ENCODE results near the gene ACP4. TPM values are rescaled to one million over a fixed set of nuclear protein-coding genes. Genes with fewer than 3 reads are reported as not detected.

Gene ACP4
- total and polyA plus RNA-seq, 3 donors from 2014 or later = 0.43 to 4.0 (median 1.9) TPM

GRCh38 chr19:50836543-50837195 lies 46.5 kb downstream of the ACP4 start:
- DNase-seq = no peak
- no peaks in the 10 kb centered on the region for H3K27me3 ChIP-seq
- H3K36me3 ChIP-seq (ENCODE audit: low read depth, missing control alignments) = no peaks in the 10 kb centered on the region
- TF ChIP-seq CTCF (IDR thresholded peaks at IDR 0.05) (no peak), POLR2A (IDR thresholded peaks at IDR 0.05) (no peak)
- 23% methylated on average over 19 of the region's 19 CpGs for WGBS, 2 donors
- no peak overlapping the region for H3K27ac ChIP-seq
- peak overlapping the region in 1 of 2 donors; percentile 51 for H3K4me3 ChIP-seq
- H3K4me1 ChIP-seq = peaks cover 4% of the 10 kb centered on the region
- intact Hi-C loops (cut with DNase I; ENCODE audit: low total_unique reads) = no loop called here
- H3K9me3 ChIP-seq = no peaks in the 10 kb centered on the region

DNA sequence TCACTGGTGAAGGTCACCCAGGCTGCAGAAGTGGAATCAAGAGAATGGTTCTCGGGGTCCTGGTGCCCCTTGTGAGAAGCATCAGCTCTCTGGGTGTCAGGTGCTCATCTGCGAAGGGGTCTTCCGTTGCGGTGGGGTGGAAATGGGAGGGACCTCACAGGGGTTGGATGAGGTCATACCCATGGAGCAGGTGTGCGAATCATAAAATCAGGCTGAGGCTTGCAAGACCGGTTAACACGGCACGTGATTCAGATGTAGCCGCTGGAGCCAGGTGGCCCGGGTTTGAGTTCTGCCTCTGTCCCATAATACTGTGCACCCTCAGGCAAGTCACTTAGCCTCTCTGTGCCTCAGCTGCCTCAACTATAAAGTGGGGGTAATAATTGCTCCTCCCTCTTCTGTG lies 47.1 kb downstream of the ACP4 start:
- H3K4me1 ChIP-seq = peaks cover 4% of the 10 kb centered on the region
- H3K36me3 ChIP-seq (ENCODE audit: low read depth, missing control alignments) = no peaks in the 10 kb centered on the region
- no peaks in the 10 kb centered on the region for H3K27me3 ChIP-seq
- H3K4me3 ChIP-seq = no peak overlapping the region
- no peak for DNase-seq
- H3K9me3 ChIP-seq = no peaks in the 10 kb centered on the region
- 62 to 70% methylated on average over 10 of the region's 10 CpGs for WGBS, 2 donors
- TF ChIP-seq POLR2A (IDR thresholded peaks at IDR 0.05) (no peak), CTCF (IDR thresholded peaks at IDR 0.05) (no peak)
- no peak overlapping the region for H3K27ac ChIP-seq
- intact Hi-C loops (cut with DNase I; ENCODE audit: low total_unique reads) = no loop called here

DNA sequence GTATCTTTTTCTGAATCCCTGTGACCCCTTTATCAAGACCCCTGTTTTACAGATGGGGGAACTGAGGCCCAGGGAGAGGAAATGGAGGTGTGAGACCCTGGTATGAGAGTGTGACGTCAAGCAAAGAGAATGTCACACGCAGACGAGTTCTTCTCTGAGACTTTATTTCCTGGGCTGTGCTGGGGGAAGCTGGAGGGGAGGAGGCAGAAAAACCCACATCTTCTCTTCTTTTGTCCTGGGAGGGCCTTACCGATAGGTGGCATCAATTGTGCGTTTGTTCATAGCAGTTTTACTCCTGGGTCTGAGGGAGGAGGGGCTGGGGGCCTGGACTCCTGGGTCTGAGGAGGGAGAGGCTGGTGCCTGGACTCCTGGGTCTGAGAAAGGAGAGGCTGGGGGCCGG lies 48.0 kb downstream of the ACP4 start:
- WGBS, 2 donors = 32 to 34% methylated on average over 5 to 6 of the region's 6 CpGs
- no peak for DNase-seq
- Histone ChIP-seq H3K27me3 (no peaks in the 10 kb centered on the region), H3K9me3 (no peaks in the 10 kb centered on the region), H3K4me1 (peaks cover 4% of the 10 kb centered on the region), H3K36me3 (ENCODE audit: low read depth, missing control alignments) (no peaks in the 10 kb centered on the region), H3K4me3 (no peak overlapping the region), H3K27ac (no peak overlapping the region)
- TF ChIP-seq POLR2A (IDR thresholded peaks at IDR 0.05) = no peak
- TF ChIP-seq CTCF (IDR thresholded peaks at IDR 0.05) = no peak
- intact Hi-C loops (cut with DNase I; ENCODE audit: low total_unique reads) = no loop called here

GRCh38 chr19:50839712-50840655 lies 49.8 kb downstream of the ACP4 start:
- WGBS, 2 donors = 76 to 81% methylated on average over 10 of the region's 10 CpGs
- Histone ChIP-seq H3K27me3 (no peaks in the 10 kb centered on the region), H3K4me3 (no peak overlapping the region), H3K36me3 (ENCODE audit: low read depth, missing control alignments) (no peaks in the 10 kb centered on the region), H3K27ac (no peak overlapping the region), H3K9me3 (no peaks in the 10 kb centered on the region), H3K4me1 (peaks cover 4% of the 10 kb centered on the region)
- TF ChIP-seq CTCF (IDR thresholded peaks at IDR 0.05) (no peak), POLR2A (IDR thresholded peaks at IDR 0.05) (no peak)
- intact Hi-C loops (cut with DNase I; ENCODE audit: low total_unique reads) = no loop called here
- DNase-seq = no peak

Data from testis (tissue), 3 donors.